Right renal pelvis (tissue), 4 donors: ENCODE measurements around the gene VCAN. TPM values are rescaled to one million over a fixed set of nuclear protein-coding genes. Genes with fewer than 3 reads are reported as not detected.

ENCODE experiments used
- DNase-seq, 4 donors: peaks; one replicate each; pipeline ENCODE4 v3.0.0-alpha.2; 2013; ENCODE audit warnings: low read depth in 4 of 4, low spot score in 3 of 4, missing footprints in 1 of 4
- polyA plus RNA-seq, 4 donors: library from polyadenylated mRNA; unstranded; fragments of 120-200 nt; gene quantifications; one replicate each; pipeline ENCODE4 v1.2.1, GENCODE V29; 2013; ENCODE audit not compliant: insufficient read length in 4 of 4

The VCAN gene
- polyA plus RNA-seq, 4 donors, result 295 to 336 (median 315) TPM

DNA sequence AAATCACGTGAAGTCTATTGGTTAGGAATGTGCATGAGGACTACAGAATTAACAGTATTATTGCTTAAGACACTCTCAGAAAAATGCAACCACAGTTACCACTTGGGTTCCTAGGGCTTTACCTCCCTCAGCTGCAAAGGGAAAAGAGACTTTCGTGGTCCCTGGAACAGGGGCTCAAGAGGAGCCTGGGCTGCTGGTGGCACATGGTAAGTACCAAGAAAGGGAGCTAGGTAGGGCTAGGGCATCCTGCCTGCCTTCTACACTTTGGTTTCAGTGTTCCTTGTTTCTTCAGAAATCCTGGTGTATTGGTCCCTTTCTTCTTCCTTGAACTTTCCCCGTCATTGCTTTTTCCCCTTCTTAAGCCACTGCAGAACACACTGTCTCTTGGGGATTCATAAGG is 7.3 kb upstream of the VCAN start:
- no peak for DNase-seq

GRCh38 chr5:83467371-83468035 is 4.0 kb upstream of the VCAN start:
- DNase-seq, result no peak

GRCh38 chr5:83469075-83469474 is 2.5 kb upstream of the VCAN start:
- DNase-seq, result no peak

DNA sequence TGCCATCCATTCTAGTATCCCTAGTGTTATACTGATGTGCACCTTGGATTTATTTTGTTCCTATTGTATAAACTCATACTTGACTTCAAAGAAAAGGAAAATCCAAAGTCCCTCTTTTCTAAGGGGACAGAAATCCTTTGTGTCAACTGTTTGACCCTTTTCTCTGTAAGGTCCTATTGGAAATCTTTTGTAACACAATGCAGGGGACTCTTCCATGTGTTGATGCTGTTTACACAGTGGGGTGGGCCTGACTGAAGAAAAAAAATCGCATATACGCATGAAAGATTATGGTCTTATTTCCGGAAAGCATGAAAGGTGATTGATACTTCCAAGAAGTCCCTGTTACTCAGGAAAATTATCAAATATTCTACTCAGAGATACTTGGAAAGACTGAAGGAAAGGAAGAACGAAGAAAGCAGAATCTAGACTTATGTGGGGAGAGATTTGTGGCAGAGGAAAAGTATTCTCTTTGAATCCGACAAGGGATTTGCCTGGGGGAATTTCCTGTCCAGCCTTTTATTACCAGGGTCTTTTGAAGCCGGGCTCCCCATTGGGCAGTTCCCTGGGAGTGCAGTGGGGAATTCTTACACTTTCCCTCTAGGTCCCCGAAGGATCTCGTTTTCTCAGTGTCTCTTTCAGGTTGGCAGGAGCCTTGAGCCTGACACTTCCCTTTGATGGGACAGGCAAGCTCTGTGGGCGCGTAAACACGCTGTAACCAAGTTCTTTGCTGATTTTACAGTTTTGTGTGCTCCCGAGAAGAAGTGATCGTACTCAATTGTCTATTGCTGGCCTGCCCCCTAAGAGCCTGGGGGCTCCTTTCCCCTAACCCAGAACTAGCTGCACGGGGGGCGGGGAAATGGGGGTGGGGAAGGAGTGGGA is 779 bp upstream of the VCAN start:
- no peak for DNase-seq

DNA sequence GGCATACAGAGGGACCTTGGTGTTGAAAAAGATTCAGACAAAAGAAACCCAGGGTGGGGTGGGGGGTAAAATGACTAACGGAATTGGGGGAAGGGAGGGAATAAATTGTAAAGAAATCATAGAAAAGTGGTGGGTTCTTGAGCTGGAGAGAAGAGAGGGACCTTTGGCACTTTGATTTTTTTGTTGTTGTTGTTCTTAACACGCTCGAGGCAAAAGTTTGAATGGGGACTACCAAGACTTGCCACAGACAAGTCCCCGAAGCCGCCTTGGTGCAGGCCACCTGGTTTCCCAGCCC is 616 bp downstream of the VCAN start:
- DNase-seq, result no peak

DNA sequence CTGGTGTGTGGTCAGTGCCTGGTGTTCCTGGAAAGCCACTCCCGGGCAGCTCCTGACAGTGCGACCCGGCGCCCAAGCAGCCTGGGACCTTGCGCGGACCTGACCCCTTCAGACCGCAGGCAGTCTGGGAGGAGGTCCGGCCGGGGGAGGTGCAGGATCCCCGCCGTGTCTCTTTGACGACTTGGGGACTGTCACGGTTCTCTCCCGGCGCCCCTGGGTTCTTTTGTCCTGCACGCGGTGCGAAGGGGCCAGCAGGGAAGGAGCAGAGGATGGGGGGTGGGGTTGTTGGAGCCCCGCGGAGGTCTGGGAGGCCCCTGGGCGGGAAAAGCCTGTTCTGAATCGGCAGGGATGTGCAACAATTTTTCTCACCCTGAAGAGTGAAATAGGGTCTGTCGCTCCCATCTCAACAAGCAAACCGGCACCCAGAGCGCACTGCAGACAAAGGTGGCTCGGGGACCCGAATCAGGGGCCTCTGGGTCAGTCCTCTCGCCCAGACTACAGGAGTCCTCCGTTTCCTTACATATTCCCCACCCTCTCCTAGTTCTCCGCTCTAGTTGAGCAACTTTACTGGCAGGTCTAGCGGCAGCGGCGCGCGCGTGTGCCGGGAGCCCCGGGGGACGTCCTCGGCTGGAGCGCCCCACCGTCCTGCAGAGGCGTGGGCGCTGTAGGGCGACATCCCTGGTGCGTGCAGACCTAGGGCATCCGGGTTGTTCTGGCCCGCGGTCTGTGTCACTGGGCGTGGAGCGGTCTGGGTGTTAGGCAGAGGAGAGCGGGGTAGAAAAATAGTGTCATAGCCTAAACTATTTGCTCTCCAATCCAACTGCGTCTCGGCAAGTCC is 1.2 kb downstream of the VCAN start:
- DNase-seq, result peak in 1 of 4 donors; percentile 60

DNA sequence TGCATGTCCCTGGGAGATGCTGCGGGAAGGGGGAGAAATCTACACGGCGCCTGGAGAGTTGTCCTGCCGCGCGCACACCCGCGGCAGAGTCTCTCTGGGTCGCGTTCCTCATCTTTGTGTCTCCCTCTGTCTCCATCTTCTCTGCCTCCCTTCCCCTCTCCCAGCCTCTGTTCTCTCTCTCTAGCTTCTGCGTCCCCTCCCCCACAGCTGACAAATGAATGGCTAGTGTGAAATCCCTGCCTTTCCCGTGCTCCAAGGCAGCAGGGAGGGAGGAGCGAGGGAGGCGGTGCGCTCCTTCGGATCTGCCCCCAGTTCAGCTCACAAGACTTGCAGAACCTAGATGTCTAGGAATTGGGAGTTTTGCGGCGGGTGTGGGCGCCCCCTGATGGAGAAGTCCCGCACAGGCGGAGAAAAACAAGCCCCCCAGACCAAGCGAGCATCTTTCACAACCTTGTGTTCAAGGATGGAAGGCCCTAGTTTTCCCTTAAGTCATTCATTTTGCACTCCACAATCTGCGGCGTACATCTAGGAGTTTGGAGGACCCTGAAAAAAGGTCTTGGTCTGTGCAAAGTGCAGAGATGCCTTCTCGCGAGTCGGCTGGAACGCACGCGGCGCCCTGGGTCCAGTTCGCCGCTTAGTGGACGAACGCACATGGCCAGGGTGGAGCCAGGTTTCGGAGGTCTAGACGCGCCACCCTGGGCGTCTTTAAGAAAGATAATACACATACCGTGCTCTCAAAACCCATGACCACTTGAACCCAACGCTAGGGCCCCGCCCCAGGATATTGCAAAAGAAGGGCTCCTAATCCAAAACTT is 2.0 kb downstream of the VCAN start:
- DNase-seq, result peak; percentile 88 to 95 (median 94)

- DNase-seq, result peak in 3 of 4 donors; percentile 70 to 74 (median 72)
Measured at GRCh38 chr5:83474161-83474796, 2.7 kb downstream of the VCAN start.

GRCh38 chr5:83474991-83475390 is 3.4 kb downstream of the VCAN start:
- DNase-seq, result no peak

- DNase-seq, result no peak
Measured at GRCh38 chr5:83475391-83475863, 3.9 kb downstream of the VCAN start.

GRCh38 chr5:83475935-83476814 is 4.6 kb downstream of the VCAN start:
- no peak for DNase-seq

- no peak for DNase-seq
Measured at GRCh38 chr5:83482961-83483360, 11.4 kb downstream of the VCAN start.

- no peak for DNase-seq
Measured at GRCh38 chr5:83484294-83484693, 12.8 kb downstream of the VCAN start.

DNA sequence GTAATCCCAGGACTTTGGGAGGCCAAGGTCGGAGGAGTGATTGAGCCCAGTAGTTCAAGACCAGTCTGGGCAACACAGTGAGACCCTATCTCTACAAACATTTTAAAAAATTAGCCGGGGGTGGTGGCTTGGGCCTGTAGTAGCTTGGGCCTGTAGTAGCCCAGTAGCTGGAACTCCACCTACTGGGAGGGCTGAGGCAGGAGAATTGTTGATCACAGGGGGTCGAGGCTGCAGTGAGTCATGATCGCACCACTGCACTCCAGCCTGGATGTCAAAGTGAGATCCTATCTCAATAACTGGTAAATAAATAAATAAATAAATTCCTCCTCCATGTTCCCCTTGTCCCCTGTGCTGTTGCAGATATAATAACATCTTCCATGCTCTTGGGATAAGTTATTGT is 14.3 kb downstream of the VCAN start:
- DNase-seq, result no peak

- no peak for DNase-seq
Measured at GRCh38 chr5:83487155-83487554, 15.6 kb downstream of the VCAN start.

- DNase-seq, result no peak
Measured at GRCh38 chr5:83488271-83488670, 16.7 kb downstream of the VCAN start.

DNA sequence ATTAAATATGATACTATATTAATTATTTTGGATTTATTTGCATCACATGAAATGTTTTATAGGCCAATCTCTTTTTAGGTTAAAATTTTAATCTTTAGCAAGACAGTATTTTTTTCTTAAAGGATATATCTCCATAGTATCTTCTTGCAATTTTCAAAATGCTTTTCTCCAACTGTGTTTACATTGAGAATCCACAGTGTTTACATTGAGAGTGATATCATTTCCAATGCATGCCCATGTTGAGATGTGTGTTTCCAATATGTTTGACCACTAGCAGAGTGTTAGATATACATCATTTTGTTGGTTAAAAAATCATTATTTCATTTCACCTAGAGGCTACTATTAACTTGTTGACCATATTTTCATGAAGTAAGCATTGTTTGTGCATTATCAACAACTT is 17.3 kb downstream of the VCAN start:
- no peak for DNase-seq

DNA sequence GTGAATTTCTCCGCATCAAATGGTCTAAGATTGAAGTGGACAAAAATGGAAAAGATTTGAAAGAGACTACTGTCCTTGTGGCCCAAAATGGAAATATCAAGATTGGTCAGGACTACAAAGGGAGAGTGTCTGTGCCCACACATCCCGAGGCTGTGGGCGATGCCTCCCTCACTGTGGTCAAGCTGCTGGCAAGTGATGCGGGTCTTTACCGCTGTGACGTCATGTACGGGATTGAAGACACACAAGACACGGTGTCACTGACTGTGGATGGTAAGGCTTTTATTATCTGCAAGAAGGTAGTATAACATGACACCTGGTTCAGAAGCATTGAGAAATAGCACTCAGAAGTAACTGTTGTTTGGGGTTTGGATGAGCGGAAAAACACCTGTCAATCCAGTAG is 18.7 kb downstream of the VCAN start:
- DNase-seq, result no peak

GRCh38 chr5:83492331-83492730 is 20.8 kb downstream of the VCAN start:
- no peak for DNase-seq
